Measurements from ENCODE around the gene KRT75.

DNA sequence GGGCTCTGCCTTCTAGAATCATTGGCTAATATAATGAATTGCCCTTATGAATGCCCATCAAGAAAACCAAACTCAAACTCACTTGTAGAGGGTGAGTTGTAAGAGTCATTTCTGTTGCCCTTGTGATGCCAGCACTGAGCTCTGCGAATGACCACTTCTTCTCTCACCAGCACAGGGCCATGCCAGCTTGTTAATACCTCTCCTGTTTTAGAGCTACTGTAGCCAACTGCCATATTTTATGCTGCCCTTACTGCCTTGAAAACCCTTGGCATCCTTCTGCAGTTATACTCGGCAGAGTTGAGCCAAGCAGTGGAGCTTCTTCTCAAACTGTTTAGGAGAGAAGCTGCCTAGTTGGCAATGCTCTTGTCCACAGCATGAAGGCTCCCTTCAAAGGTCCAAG, 8.1 kb downstream of the KRT75 start:
- TF ChIP-seq, protein P1, sequence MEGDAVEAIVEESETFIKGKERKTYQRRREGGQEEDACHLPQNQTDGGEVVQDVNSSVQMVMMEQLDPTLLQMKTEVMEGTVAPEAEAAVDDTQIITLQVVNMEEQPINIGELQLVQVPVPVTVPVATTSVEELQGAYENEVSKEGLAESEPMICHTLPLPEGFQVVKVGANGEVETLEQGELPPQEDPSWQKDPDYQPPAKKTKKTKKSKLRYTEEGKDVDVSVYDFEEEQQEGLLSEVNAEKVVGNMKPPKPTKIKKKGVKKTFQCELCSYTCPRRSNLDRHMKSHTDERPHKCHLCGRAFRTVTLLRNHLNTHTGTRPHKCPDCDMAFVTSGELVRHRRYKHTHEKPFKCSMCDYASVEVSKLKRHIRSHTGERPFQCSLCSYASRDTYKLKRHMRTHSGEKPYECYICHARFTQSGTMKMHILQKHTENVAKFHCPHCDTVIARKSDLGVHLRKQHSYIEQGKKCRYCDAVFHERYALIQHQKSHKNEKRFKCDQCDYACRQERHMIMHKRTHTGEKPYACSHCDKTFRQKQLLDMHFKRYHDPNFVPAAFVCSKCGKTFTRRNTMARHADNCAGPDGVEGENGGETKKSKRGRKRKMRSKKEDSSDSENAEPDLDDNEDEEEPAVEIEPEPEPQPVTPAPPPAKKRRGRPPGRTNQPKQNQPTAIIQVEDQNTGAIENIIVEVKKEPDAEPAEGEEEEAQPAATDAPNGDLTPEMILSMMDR (IDR thresholded peaks at IDR 0.05; ENCODE audit: extremely low read depth in 1 of 2, insufficient read depth in 1 of 2, low read depth in 1 of 2, low read length in 2 of 2): no peak
- TF ChIP-seq, protein P2, sequence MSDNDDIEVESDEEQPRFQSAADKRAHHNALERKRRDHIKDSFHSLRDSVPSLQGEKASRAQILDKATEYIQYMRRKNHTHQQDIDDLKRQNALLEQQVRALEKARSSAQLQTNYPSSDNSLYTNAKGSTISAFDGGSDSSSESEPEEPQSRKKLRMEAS (IDR thresholded peaks at IDR 0.05; ENCODE audit: insufficient read depth, insufficient read length): no peak
- TF ChIP-seq POLR2AphosphoS5 (IDR thresholded peaks at IDR 0.05; ENCODE audit: insufficient read depth, low read depth, low read length) (no peak), POLR2A (IDR thresholded peaks at IDR 0.05; ENCODE audit: low read depth, low read length) (no peak)

Measured in endothelial cell of umbilical vein (primary cell).